Esophagus squamous epithelium (tissue), 5 donors: Measurements from ENCODE around the gene ZNF319. TPM values are rescaled to one million over a fixed set of nuclear protein-coding genes. Genes with fewer than 3 reads are reported as not detected.
"Not testable (repeated sequence)": the region's sequence is repeated elsewhere in the genome, so short reads cannot be mapped to it uniquely, and the experiment has no call there.

ENCODE experiments used
- DNase-seq: peaks from one replicate; lab custom pipeline; 2025; lab: John Stamatoyannopoulos, UW
- H3K27ac ChIP-seq, 4 donors: fragments of 200-600 bp; sonication (generic); one replicate each; pipeline ENCODE4 v1.5.1; 2016 to 2019; ENCODE audit warnings: mild to moderate bottlenecking in 1 of 4
- H3K27me3 ChIP-seq, 4 donors: fragments of 200-600 bp; sonication (generic); 1 replicate in 3 of 4; 2 replicates in 1 of 4; pipeline versions ENCODE4 v1.5.1 to v1.6.0; 2017 to 2021; ENCODE audit warnings: antibody characterized with exemption in 1 of 4
- H3K36me3 ChIP-seq, 3 donors: fragments of 200-600 bp; sonication (generic); one replicate each; pipeline ENCODE4 v1.5.1; 2016 to 2019
- H3K4me1 ChIP-seq, 3 donors: fragments of 200-600 bp; sonication (generic); one replicate each; pipeline ENCODE4 v1.5.1; 2017 to 2019
- H3K4me3 ChIP-seq, 4 donors: fragments of 200-600 bp; sonication (generic); 1 replicate in 3 of 4; 2 replicates in 1 of 4; pipeline ENCODE4 v1.5.1; 2016 to 2019; ENCODE audit warnings: mild to moderate bottlenecking in 2 of 4, moderate library complexity in 1 of 4
- H3K9me3 ChIP-seq, 3 donors: fragments of 200-600 bp; sonication (generic); one replicate each; pipeline ENCODE4 v1.5.1; 2016 to 2019
- POLR2A ChIP-seq, 4 donors: fragments of 450-650 bp; IDR thresholded peaks; one replicate each; pipeline ENCODE4 v1.6.1; 2017; ENCODE audit warnings: antibody characterized with exemption in 4 of 4, mild to moderate bottlenecking in 4 of 4, moderate library complexity in 3 of 4
- whole genome bisulfite sequencing, 2 donors: methylation state at CpG; one replicate each; pipeline ENCODE4 v1.1.5; 2018; 5-methylcytosine and 5-hydroxymethylcytosine counted together
- intact Hi-C: fragments of 100-400 bp; cut with DNase I; formaldehyde crosslinking; loops from one replicate; pipeline ENCODE4 v1.15.0; 2022
- total RNA-seq, 4 donors: library from RNA; depleted of rRNA; stranded (reverse); fragments of >200 nt; gene quantifications; one replicate each; pipeline ENCODE4 v1.1.0, GENCODE V29; 2016
- TF ChIP-seq, protein P1 (sequence below), 6 experiments: fragments of 450-650 bp in 4 of 6; fragments of 200-600 bp in 2 of 6; sonication (generic) in 2 of 6; IDR thresholded peaks; one replicate each; pipeline ENCODE4 v1.5.1; 2016 to 2019; ENCODE audit warnings: antibody characterized with exemption in 6 of 6, mild to moderate bottlenecking in 4 of 6, moderate library complexity in 4 of 6
- donor health status: DM: yes; HTN: yes; CAD: no.

The ZNF319 gene
- total RNA-seq, 4 donors from 2014 or later, result 1.5 to 5.1 (median 2.6) TPM

- Histone ChIP-seq H3K27ac (no peak overlapping the region), H3K9me3 (no peaks in the 10 kb centered on the region), H3K4me1 (peaks cover 1 to 7% (median 7%) of the 10 kb centered on the region in 3 donors), H3K4me3 (no peak overlapping the region), H3K36me3 (no peaks in the 10 kb centered on the region), H3K27me3 (no peaks in the 10 kb centered on the region)
- intact Hi-C loops, result no loop called here
- DNase-seq, result no peak
- 81 to 82% methylated on average over 10 to 11 of the region's 11 CpGs for WGBS, 2 donors
- TF ChIP-seq POLR2A (IDR thresholded peaks at IDR 0.05), result no peak
- TF ChIP-seq, protein P1, sequence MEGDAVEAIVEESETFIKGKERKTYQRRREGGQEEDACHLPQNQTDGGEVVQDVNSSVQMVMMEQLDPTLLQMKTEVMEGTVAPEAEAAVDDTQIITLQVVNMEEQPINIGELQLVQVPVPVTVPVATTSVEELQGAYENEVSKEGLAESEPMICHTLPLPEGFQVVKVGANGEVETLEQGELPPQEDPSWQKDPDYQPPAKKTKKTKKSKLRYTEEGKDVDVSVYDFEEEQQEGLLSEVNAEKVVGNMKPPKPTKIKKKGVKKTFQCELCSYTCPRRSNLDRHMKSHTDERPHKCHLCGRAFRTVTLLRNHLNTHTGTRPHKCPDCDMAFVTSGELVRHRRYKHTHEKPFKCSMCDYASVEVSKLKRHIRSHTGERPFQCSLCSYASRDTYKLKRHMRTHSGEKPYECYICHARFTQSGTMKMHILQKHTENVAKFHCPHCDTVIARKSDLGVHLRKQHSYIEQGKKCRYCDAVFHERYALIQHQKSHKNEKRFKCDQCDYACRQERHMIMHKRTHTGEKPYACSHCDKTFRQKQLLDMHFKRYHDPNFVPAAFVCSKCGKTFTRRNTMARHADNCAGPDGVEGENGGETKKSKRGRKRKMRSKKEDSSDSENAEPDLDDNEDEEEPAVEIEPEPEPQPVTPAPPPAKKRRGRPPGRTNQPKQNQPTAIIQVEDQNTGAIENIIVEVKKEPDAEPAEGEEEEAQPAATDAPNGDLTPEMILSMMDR (IDR thresholded peaks at IDR 0.05), result no peak
Measured at GRCh38 chr16:57979006-57979585, 21.4 kb downstream of the ZNF319 start.

DNA sequence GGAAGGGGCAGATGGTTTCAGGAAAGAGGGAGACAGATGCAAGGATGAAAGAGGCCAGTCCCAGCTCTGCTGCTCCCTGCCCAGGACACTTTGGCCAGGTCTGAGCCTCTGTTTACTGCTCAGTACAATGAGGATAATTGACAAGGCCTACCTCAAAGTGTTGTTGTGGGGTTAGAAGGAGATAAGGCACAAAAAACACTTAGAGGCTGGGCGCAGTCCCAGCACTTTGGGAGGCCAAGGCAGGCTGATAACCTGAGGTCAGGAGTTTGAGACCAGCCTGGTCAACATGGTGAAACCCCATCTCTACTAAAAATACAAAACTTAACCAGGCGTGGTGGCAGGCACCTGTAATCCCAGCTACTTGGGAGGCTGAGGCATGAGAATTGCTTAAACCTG, 22.4 kb downstream of the ZNF319 start:
- H3K27ac ChIP-seq, H3K4me1 ChIP-seq, DNase-seq, H3K27me3 ChIP-seq, H3K9me3 ChIP-seq, H3K4me3 ChIP-seq, H3K36me3 ChIP-seq, intact Hi-C loops: not testable (repeated sequence)
- WGBS, 2 donors, result 94% methylated on average over 2 of the region's 2 CpGs

- no peak overlapping the region for H3K4me3 ChIP-seq
- TF ChIP-seq, protein P1 (IDR thresholded peaks at IDR 0.05), result no peak
- no peak for TF ChIP-seq POLR2A (IDR thresholded peaks at IDR 0.05)
- H3K36me3 ChIP-seq, result no peaks in the 10 kb centered on the region
- 79 to 89% methylated on average over 8 to 9 of the region's 12 CpGs for WGBS, 2 donors
- peaks cover 0 to 7% (median 6%) of the 10 kb centered on the region in 3 donors for H3K4me1 ChIP-seq
- no peaks in the 10 kb centered on the region for H3K27me3 ChIP-seq
- intact Hi-C loops, result no loop called here
- DNase-seq, result no peak
- no peak overlapping the region for H3K27ac ChIP-seq
- H3K9me3 ChIP-seq, result no peaks in the 10 kb centered on the region
Measured at GRCh38 chr16:57977418-57978069, 22.9 kb downstream of the ZNF319 start.

- TF ChIP-seq, protein P1 (IDR thresholded peaks at IDR 0.05), result no peak
- no peak for TF ChIP-seq POLR2A (IDR thresholded peaks at IDR 0.05)
- Histone ChIP-seq H3K9me3 (no peaks in the 10 kb centered on the region), H3K27me3 (no peaks in the 10 kb centered on the region), H3K4me3 (no peak overlapping the region), H3K36me3 (no peaks in the 10 kb centered on the region), H3K4me1 (peaks cover 0 to 7% (median 6%) of the 10 kb centered on the region in 3 donors), H3K27ac (no peak overlapping the region)
- WGBS, 2 donors, result 30 to 36% methylated on average over 2 of the region's 2 CpGs
- DNase-seq, result no peak
- intact Hi-C loops, result no loop called here
Measured at GRCh38 chr16:57976331-57976796, 24.1 kb downstream of the ZNF319 start.

DNA sequence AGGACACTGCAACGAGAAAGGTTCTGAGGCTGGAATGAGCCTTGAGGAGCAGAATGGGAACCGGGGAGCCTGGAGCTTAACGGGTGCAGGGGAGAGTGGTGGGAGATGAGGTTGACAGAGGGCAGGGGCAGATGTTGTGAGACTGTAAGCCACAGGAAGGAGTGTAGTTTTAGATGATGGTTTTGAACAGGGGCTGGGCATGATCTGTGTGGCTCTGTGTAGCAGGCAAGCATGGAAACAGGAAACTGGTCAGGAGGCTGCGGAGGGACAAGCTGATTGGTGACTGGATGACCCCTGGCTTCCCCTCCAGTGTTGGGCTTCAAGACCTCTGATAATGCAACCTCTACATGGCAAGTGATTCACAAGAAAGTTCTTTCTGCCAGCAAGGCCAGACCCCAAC, 28.2 kb downstream of the ZNF319 start:
- no peak for TF ChIP-seq POLR2A (IDR thresholded peaks at IDR 0.05)
- Histone ChIP-seq H3K27me3 (no peaks in the 10 kb centered on the region), H3K9me3 (no peaks in the 10 kb centered on the region), H3K27ac (no peak overlapping the region), H3K4me1 (peaks cover 0 to 7% (median 6%) of the 10 kb centered on the region in 3 donors), H3K36me3 (no peaks in the 10 kb centered on the region), H3K4me3 (no peak overlapping the region)
- DNase-seq, result no peak
- WGBS, 2 donors, result 86 to 87% methylated on average over 4 of the region's 4 CpGs
- intact Hi-C loops, result no loop called here

DNA sequence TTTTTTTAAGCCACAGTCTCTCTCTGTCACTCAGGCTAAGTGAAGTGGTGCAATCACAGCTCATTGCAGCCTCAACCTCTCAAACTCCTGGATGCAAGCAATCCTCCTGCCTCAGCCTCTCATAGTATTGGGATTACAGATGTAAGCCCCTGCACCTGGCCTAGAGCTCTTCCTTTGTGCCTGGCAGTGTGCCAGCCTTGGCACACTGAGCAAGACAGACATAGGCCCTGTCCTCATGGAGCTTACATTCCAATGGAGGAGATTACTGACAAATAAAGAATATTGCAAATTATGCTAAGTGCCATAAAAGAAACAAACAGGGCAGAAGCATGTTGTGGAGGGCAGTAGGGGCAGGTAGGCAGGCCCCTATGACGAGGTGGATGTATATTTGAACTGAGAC, 28.6 kb downstream of the ZNF319 start:
- Histone ChIP-seq H3K36me3 (no peaks in the 10 kb centered on the region), H3K4me1 (peaks cover 0 to 7% (median 6%) of the 10 kb centered on the region in 3 donors), H3K27ac (no peak overlapping the region), H3K27me3 (no peaks in the 10 kb centered on the region), H3K4me3 (no peak overlapping the region), H3K9me3 (no peaks in the 10 kb centered on the region)
- intact Hi-C loops, result no loop called here
- TF ChIP-seq, protein P1 (IDR thresholded peaks at IDR 0.05), result no peak
- TF ChIP-seq POLR2A (IDR thresholded peaks at IDR 0.05), result no peak
- DNase-seq, result no peak
- 58 to 95% methylated on average over 1 of the region's 1 CpG for WGBS, 2 donors
